ENCODE results near the gene GRM1. TPM values are rescaled to one million over a fixed set of nuclear protein-coding genes. Genes with fewer than 3 reads are reported as not detected.
"Not testable (repeated sequence)": the region's sequence is repeated elsewhere in the genome, so short reads cannot be mapped to it uniquely, and the experiment has no call there.

Gene GRM1
- total RNA-seq, 2 donors from 2014 or later: 0.68 TPM; not detected in 1

- Histone ChIP-seq H3K27ac (no peak overlapping the region), H3K4me3 (no peak overlapping the region), H3K4me1 (replicated peaks) (no peaks in the 10 kb centered on the region), H3K27me3 (replicated peaks; ENCODE audit: insufficient read depth) (no peaks in the 10 kb centered on the region), H3K36me3 (no peaks in the 10 kb centered on the region), H3K9me3 (no peaks in the 10 kb centered on the region)
- WGBS: 88% methylated on average over 1 of the region's 1 CpG
- intact Hi-C loops (cut with DNase I): no loop called here
- TF ChIP-seq POLR2AphosphoS5 (IDR thresholded peaks at IDR 0.05) (no peak), CTCF (IDR thresholded peaks at IDR 0.05) (no peak), POLR2A (IDR thresholded peaks at IDR 0.05) (no peak)
- DNase-seq (ENCODE audit: low spot score): no peak
These were observed 211.5 kb downstream of the GRM1 start for GRCh38 chr6:146240322-146240721.

GRCh38 chr6:146240807-146241206 is 211.9 kb downstream of the GRM1 start:
- no peaks in the 10 kb centered on the region for H3K9me3 ChIP-seq
- no peaks in the 10 kb centered on the region for H3K4me1 ChIP-seq (replicated peaks)
- DNase-seq (ENCODE audit: low spot score): no peak
- H3K36me3 ChIP-seq: no peaks in the 10 kb centered on the region
- TF ChIP-seq CTCF (IDR thresholded peaks at IDR 0.05) (no peak), POLR2AphosphoS5 (IDR thresholded peaks at IDR 0.05) (no peak), POLR2A (IDR thresholded peaks at IDR 0.05) (no peak)
- H3K4me3 ChIP-seq: no peak overlapping the region
- no peak overlapping the region for H3K27ac ChIP-seq
- intact Hi-C loops (cut with DNase I): no loop called here
- 79% methylated on average over 2 of the region's 2 CpGs for WGBS
- no peaks in the 10 kb centered on the region for H3K27me3 ChIP-seq (replicated peaks; ENCODE audit: insufficient read depth)

- WGBS: 85% methylated on average over 5 of the region's 5 CpGs
- H3K9me3 ChIP-seq; H3K36me3 ChIP-seq; intact Hi-C loops (cut with DNase I); DNase-seq (ENCODE audit: low spot score); H3K27ac ChIP-seq; H3K4me3 ChIP-seq; H3K27me3 ChIP-seq (replicated peaks; ENCODE audit: insufficient read depth); H3K4me1 ChIP-seq (replicated peaks): not testable (repeated sequence)
These were observed 214.8 kb downstream of the GRM1 start for GRCh38 chr6:146243646-146244045.

GRCh38 chr6:146244630-146245143 is 215.8 kb downstream of the GRM1 start:
- no peaks in the 10 kb centered on the region for H3K4me1 ChIP-seq (replicated peaks)
- 84% methylated on average over 5 of the region's 5 CpGs for WGBS
- DNase-seq (ENCODE audit: low spot score): no peak
- no peaks in the 10 kb centered on the region for H3K27me3 ChIP-seq (replicated peaks; ENCODE audit: insufficient read depth)
- no peaks in the 10 kb centered on the region for H3K36me3 ChIP-seq
- no peak overlapping the region for H3K27ac ChIP-seq
- TF ChIP-seq POLR2AphosphoS5 (IDR thresholded peaks at IDR 0.05) (no peak), POLR2A (IDR thresholded peaks at IDR 0.05) (no peak), CTCF (IDR thresholded peaks at IDR 0.05) (no peak)
- H3K4me3 ChIP-seq: no peak overlapping the region
- intact Hi-C loops (cut with DNase I): no loop called here
- no peaks in the 10 kb centered on the region for H3K9me3 ChIP-seq

- TF ChIP-seq POLR2A (IDR thresholded peaks at IDR 0.05) (no peak), CTCF (IDR thresholded peaks at IDR 0.05) (no peak), POLR2AphosphoS5 (IDR thresholded peaks at IDR 0.05) (no peak)
- no peak overlapping the region for H3K27ac ChIP-seq
- H3K36me3 ChIP-seq: no peaks in the 10 kb centered on the region
- H3K4me1 ChIP-seq (replicated peaks): no peaks in the 10 kb centered on the region
- H3K9me3 ChIP-seq: no peaks in the 10 kb centered on the region
- H3K27me3 ChIP-seq (replicated peaks; ENCODE audit: insufficient read depth): no peaks in the 10 kb centered on the region
- no peak for DNase-seq (ENCODE audit: low spot score)
- intact Hi-C loops (cut with DNase I): no loop called here
- WGBS: 77% methylated on average over 1 of the region's 1 CpG
- no peak overlapping the region for H3K4me3 ChIP-seq
These were observed 217.2 kb downstream of the GRM1 start for GRCh38 chr6:146246028-146246427.

Measured in prostate gland (tissue), 2 donors.